Measurements from ENCODE around the gene PDE3A.
"Not testable (repeated sequence)": the region's sequence is repeated elsewhere in the genome, so short reads cannot be mapped to it uniquely, and the experiment has no call there.

The PDE3A gene

GRCh38 chr12:20375560-20375959 is 7.2 kb downstream of the PDE3A start:
- no peak for FAIRE-seq

- no peak for FAIRE-seq
These were observed 8.6 kb downstream of the PDE3A start for GRCh38 chr12:20376984-20377383.

DNA sequence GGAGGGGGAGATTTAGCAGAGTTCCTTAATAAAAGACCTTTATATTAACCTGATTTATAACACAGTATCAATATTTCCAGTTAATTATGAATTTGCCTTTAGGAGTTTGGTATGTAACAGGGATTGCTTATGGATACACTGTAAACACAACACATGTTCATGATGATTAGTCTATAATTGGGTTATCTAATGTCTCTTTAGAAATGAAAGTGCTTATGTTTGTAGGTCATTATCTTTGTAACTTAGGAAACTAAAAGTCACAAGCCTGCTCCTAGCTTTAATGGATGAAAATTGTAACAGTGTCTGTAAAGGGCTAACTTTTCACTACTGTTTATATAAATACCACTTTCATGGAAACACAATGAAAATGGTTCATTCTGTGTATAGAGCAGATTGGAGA is 9.4 kb downstream of the PDE3A start:
- FAIRE-seq, result no peak

GRCh38 chr12:20382117-20382516 is 13.8 kb downstream of the PDE3A start:
- no peak for FAIRE-seq

GRCh38 chr12:20383612-20384011 is 15.3 kb downstream of the PDE3A start:
- no peak for FAIRE-seq

- FAIRE-seq, result not testable (repeated sequence)
These were observed 16.5 kb downstream of the PDE3A start for GRCh38 chr12:20384836-20385235.

GRCh38 chr12:20390846-20391245 is 22.5 kb downstream of the PDE3A start:
- peak; percentile 36 for FAIRE-seq

DNA sequence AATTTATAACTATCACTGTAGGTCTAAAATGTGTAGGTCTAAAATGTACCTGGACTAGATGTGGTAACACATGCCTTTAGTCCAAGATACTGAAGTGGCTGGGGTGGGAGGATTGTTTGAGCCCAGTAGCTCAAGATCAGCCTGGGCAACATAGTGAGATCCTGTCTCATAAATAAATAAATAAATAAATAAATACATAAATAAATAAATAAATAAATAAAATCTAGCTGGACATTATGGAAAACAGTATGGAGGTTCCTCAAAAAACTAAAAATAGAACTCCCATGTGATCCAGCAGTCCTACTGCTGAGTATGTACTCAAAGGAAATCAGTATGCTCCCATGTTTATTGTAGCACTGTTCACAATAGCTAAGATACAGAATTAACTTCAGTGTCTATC is 24.0 kb downstream of the PDE3A start:
- FAIRE-seq, result no peak

DNA sequence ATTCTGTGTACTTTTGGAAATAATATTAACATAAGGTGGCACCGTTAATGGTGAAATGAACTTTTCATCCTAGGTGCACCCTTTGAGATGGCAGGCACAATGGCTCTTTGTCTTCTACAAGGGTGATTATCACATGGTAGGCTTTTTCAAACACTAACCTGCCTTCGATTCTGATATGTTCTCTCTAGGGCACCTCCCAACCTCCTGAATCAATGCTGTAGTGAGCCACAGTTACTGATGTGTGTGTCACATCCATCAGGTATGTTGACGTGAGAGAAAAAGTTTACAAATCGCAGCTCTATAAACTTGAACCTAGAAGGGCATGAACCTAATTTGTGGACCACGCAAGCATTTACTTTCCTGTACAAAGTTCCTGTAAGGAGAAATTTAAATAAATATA is 25.4 kb downstream of the PDE3A start:
- no peak for FAIRE-seq

GRCh38 chr12:20395791-20396550 is 27.6 kb downstream of the PDE3A start:
- FAIRE-seq, result no peak

DNA sequence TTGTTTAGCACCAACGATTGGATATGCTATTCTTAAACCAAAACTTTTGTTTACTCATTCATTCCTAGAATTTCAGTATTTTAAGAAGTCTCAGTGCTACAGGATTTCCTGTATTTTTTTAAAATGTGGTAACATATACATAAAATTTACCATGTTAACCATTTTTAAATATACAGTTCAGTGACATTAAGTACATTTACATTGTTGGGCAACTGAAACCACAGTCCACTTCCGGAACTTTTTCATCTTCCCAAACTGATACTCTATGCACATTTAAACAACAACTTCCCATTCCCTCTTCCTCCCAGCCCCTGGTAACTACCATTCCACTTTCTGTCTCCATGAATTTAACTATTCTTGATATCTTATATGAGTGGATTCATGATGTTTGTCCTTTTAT is 30.3 kb downstream of the PDE3A start:
- no peak for FAIRE-seq

DNA sequence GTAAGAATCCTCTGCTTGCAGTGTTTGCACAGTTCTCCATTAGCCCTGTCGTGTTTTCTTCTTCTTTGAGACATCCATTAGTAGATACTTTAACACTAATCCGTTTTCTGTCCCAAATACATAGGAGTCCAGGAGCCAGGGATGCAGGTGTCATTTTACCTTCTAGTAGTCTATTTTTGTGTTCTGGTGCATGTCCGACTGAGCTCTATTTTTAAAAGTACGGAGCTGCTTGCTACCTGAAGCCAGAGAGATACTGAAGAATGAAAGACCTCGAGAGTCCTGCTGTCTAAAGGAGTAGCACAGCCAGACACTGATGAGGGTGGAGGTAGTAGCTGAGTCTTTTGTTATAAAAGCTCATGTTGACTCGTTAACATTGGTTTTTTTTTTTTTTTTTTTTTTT is 31.7 kb downstream of the PDE3A start:
- FAIRE-seq, result no peak

DNA sequence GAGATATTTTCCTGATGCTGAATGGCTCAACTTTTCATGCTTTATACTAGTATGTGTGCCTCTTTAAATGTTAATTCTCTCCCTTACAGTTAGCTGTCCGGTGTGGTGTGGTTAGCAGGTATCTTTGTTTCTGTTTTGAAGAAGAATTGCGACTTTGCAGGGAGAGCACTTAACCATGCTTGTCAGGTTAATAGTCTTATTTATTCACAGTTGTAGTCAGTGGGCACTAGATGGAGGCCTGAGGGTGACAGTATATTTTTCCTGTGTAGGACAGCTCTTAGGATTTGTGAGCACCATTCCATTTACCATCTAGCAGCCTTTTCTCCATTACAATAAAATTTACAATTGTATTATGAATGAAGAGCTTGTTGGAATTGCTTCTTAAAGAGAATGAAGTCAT is 34.9 kb downstream of the PDE3A start:
- no peak for FAIRE-seq

GRCh38 chr12:20404576-20405346 is 36.4 kb downstream of the PDE3A start:
- no peak for FAIRE-seq

GRCh38 chr12:20409607-20410377 is 41.5 kb downstream of the PDE3A start:
- FAIRE-seq, result no peak

- no peak for FAIRE-seq
These were observed 42.4 kb downstream of the PDE3A start for GRCh38 chr12:20410734-20411133.

DNA sequence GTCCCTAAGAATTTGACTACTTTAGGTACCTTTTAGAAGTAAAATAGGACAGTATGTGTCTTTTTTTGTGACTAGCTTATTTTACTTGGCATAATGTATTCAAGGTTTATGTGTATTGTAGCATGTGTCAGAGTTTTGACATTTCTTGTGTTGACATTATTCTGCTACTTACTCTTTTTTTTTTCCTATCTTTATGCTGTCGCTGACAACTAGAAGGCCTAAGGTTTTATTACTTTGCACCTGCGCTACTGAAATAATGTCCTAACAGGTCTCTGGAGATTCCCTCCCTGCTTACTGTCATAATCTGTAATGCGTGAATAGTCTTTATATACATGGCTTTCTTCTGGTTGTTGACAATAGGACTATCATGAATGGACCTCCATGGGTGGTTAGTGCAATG is 43.0 kb downstream of the PDE3A start:
- FAIRE-seq, result no peak

GRCh38 chr12:20415028-20415427 is 46.7 kb downstream of the PDE3A start:
- FAIRE-seq, result no peak

DNA sequence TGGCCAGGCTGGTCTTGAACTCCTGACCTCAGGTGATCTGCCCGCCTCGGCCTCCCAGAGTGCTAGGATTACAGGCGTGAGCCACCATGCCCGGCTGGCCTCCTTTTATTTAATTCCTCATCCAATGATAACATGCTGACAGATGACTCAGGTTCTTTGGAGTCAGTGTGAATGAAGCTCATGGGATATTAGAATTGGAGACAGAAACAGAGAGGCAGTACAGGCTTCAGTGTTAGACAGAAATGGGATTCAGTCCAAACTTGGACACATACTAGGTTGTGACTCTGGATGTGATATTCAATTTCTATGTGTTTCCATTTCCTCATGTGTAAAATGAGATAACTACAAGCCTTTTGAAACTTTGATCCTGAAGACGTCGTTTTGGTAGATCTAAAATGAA is 47.3 kb downstream of the PDE3A start:
- no peak for FAIRE-seq

DNA sequence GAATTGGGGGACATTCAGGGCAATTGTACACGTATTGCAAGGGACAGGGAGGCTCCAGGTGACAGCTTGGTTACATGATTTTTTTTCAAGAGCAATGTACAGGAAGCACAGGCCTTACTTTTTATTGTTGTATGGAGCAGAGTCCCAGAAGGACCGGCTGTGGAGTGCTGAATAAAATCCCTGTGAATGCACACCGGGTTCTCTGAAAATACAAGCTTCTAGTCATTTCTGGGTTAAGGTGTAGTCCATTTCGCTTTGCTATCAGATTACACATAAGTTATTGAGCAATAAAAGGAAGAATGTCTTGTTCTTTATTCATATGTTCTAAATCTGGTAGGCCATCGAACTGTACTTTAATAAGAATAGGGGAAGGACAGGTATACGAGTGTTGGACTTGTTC is 52.2 kb downstream of the PDE3A start:
- FAIRE-seq, result no peak

GRCh38 chr12:20421421-20421820 is 53.1 kb downstream of the PDE3A start:
- peak; percentile 92 for FAIRE-seq

GRCh38 chr12:20423557-20423956 is 55.2 kb downstream of the PDE3A start:
- no peak for FAIRE-seq

DNA sequence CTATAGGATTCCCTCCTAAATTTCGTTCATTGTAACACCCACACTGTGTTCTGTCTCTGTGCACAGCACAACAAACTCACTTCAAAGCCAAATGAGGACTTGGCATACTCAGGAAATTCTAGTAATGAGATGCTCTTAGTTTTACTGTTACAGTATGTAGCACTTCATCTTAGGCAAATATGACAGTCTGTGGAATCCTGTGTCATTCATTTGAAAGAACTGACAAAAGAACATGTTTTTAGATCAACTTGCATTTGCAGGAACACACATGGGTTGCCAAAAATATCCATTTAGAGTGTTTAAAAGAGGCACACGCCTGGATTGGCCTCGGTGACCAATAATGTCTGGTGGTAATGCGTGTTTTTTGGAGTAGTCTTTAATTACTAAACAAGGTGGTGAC is 56.5 kb downstream of the PDE3A start:
- no peak for FAIRE-seq

- FAIRE-seq, result no peak
These were observed 57.9 kb downstream of the PDE3A start for GRCh38 chr12:20426191-20426590.
